HFFc6 (cell line): ENCODE measurements around the gene ZNF462. TPM values are rescaled to one million over a fixed set of nuclear protein-coding genes. Genes with fewer than 3 reads are reported as not detected.

Source experiments
- DNase-seq: peaks from one replicate; pipeline ENCODE4 v3.0.0-alpha.2; 2018
- H3K27ac Mint-ChIP-seq: 2 replicates; pipeline ENCODE4 v1.8.0; 2020; ENCODE audit warnings: mild to moderate bottlenecking, mixed read lengths
- H3K27me3 Mint-ChIP-seq: 2 replicates; pipeline ENCODE4 v1.8.0; 2021; ENCODE audit warnings: mild to moderate bottlenecking, moderate library complexity, mixed read lengths; ENCODE audit not compliant: insufficient read depth
- H3K36me3 Mint-ChIP-seq: 2 replicates; pipeline ENCODE4 v1.8.0; 2021; ENCODE audit warnings: low read depth, mixed read lengths
- H3K4me1 Mint-ChIP-seq: 2 replicates; pipeline ENCODE4 v1.8.0; 2020; ENCODE audit warnings: low read depth, mixed read lengths
- H3K4me3 Mint-ChIP-seq: 2 replicates; pipeline ENCODE4 v1.8.0; 2020; ENCODE audit warnings: mild to moderate bottlenecking, moderate library complexity, mixed read lengths
- H3K9me3 Mint-ChIP-seq: 2 replicates; pipeline ENCODE4 v1.8.0; 2020; ENCODE audit warnings: mild to moderate bottlenecking, mixed read lengths
- CTCF ChIP-seq: fragments of 200-600 bp; sonication (generic); IDR thresholded peaks from 2 replicates; pipeline ENCODE4 v1.5.0; 2021; ENCODE audit warnings: antibody characterized with exemption, mild to moderate bottlenecking
- total RNA-seq, 6 experiments: library from RNA; stranded (reverse); fragmentation: NEBNext Ultra II Directional; extraction: Animal tissue kit (Norgen Biotek cat#: 25700); gene quantifications; 2 replicates in 1 of 6; 3 replicates in 5 of 6; pipeline ENCODE4 v1.2.3, GENCODE V29; 2021

Gene ZNF462
- total RNA-seq, 6 experiments from 2014 or later: 10.1 to 18.9 (median 15.6) TPM

DNA sequence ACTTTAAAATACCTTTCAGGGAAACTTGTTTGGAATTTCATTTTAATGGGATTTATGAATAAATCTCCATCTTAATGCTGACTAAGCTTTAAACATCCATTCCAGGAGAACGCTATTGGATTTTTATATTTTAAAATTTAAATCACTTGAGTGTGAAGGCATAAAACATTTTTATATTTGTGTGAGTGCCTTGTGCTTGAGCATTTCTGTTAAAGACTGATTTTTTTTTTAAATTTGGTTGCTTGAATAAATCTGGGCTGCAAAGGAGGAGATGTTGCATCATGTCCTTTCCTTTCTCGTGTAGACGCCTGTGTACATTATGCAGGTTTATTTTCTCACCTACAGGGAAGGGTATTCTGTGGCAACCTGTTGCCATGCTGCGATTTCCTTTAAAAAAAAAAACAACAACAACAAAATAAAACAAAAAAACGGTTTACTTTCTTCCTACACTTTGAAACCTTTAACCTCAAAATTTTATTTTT is 108.1 kb downstream of the ZNF462 start:
- Mint-ChIP-seq H3K27me3 (no peaks in the 10 kb centered on the region), H3K4me3 (no peak overlapping the region), H3K4me1 (peaks cover 12% of the 10 kb centered on the region), H3K27ac (no peak overlapping the region), H3K9me3 (no peaks in the 10 kb centered on the region), H3K36me3 (peaks cover 23% of the 10 kb centered on the region)
- no peak for TF ChIP-seq CTCF
- DNase-seq: no peak

DNA sequence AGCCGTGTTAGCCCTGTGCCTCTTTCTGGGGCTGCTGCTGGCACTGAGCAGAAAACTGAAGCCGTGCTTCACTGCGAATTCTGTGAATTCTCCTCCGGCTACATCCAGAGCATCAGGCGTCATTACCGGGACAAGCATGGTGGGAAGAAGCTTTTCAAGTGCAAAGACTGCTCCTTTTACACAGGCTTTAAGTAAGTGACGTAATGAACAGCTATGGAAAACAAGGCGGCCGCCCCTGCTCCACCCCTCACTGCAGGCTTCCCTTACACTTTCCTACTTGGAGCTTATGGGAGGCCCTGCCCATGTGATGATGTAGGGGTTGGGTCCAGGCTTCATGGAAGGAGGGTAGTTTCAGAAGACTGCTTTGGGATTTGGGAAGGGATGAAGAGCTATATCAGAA is 109.1 kb downstream of the ZNF462 start:
- Mint-ChIP-seq H3K4me3 (no peak overlapping the region), H3K9me3 (no peaks in the 10 kb centered on the region), H3K27ac (no peak overlapping the region), H3K4me1 (peaks cover 12% of the 10 kb centered on the region), H3K27me3 (no peaks in the 10 kb centered on the region), H3K36me3 (peaks cover 26% of the 10 kb centered on the region)
- no peak for DNase-seq
- TF ChIP-seq CTCF: no peak

GRCh38 chr9:106974341-106974740 is 111.4 kb downstream of the ZNF462 start:
- DNase-seq: no peak
- no peaks in the 10 kb centered on the region for H3K27me3 Mint-ChIP-seq
- H3K9me3 Mint-ChIP-seq: no peaks in the 10 kb centered on the region
- TF ChIP-seq CTCF: no peak
- H3K27ac Mint-ChIP-seq: no peak overlapping the region
- H3K4me1 Mint-ChIP-seq: peaks cover 12% of the 10 kb centered on the region
- no peak overlapping the region for H3K4me3 Mint-ChIP-seq
- peaks cover 37% of the 10 kb centered on the region for H3K36me3 Mint-ChIP-seq

- no peak for TF ChIP-seq CTCF
- no peak for DNase-seq
- peaks cover 45% of the 10 kb centered on the region for H3K36me3 Mint-ChIP-seq
- H3K9me3 Mint-ChIP-seq: no peaks in the 10 kb centered on the region
- no peak overlapping the region for H3K27ac Mint-ChIP-seq
- 0 out of 2 replicates have a peak, but pooled peaks cover 6% of the 10 kb centered on the region for H3K4me1 Mint-ChIP-seq
- no peak overlapping the region for H3K4me3 Mint-ChIP-seq
- no peaks in the 10 kb centered on the region for H3K27me3 Mint-ChIP-seq
These were observed 113.8 kb downstream of the ZNF462 start for GRCh38 chr9:106976772-106977171.

DNA sequence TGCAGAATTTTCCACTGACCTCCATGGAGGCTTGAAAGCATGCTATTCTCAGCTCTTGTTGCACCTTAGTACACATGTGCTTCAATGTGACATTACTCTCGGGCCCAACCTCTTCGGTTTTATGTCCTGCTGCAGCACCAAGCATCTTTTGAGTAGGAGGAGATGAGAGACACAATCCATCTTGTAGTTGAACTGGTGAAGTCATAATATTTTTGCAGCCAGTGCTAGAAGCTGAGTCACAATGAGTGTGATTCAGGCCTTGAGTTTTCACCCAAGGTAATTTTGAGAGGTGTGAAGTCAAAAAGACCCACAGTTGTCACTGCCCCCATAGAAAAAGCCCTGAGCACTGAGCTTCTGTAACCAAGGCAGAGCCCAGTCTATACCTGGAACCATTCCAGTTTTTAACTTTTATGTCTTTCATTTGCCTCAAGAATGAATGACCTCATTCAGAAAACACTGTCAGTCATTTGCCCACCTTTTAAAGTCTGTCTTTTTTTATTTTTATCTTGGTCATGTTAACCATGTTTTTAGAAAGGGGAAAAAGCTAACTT is 117.7 kb downstream of the ZNF462 start:
- Mint-ChIP-seq H3K9me3 (no peaks in the 10 kb centered on the region), H3K4me1 (0 out of 2 replicates have a peak, but pooled peaks cover 6% of the 10 kb centered on the region), H3K27ac (no peak overlapping the region), H3K4me3 (no peak overlapping the region), H3K27me3 (no peaks in the 10 kb centered on the region), H3K36me3 (peaks cover 32% of the 10 kb centered on the region)
- DNase-seq: no peak
- no peak for TF ChIP-seq CTCF
